ENCODE results near the gene PIPOX. TPM values are rescaled to one million over a fixed set of nuclear protein-coding genes. Genes with fewer than 3 reads are reported as not detected.

The PIPOX gene
- total RNA-seq, 1 donor from 2014 or later: 1.7 TPM

DNA sequence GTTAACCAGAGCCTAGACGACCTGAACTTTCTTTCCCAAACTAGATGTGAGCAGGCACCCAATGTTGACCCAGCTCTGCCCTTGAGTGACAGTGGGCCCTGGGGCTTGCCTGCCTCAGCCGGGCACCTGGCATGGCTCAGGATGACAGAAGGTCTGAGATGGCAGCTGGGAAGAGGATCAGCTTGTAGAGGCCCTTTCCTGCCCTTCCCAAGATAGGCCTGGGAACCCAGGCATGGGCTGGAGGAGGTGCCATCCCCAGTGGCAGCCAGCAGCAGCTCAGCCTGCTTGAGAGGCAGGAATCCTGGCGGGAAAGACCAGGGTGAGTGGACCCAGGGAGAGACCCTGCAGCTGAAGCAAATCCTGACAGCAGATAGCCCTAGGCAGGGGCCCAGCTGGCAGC, 59.1 kb downstream of the PIPOX start:
- Histone ChIP-seq H3K9me3 (no peaks in the 10 kb centered on the region), H3K4me3 (no peak overlapping the region), H3K27ac (no peak overlapping the region), H3K36me3 (peaks cover 0 to 79% of the 10 kb centered on the region in 2 donors), H3K27me3 (no peaks in the 10 kb centered on the region), H3K4me1 (no peaks in the 10 kb centered on the region)
- no peak for DNase-seq (ENCODE audit: extremely low spot score in 2 of 2)
- intact Hi-C loops (cut with DNase I): no loop called here
- no peak for TF ChIP-seq POLR2A (IDR thresholded peaks at IDR 0.05)
- TF ChIP-seq, protein P1, sequence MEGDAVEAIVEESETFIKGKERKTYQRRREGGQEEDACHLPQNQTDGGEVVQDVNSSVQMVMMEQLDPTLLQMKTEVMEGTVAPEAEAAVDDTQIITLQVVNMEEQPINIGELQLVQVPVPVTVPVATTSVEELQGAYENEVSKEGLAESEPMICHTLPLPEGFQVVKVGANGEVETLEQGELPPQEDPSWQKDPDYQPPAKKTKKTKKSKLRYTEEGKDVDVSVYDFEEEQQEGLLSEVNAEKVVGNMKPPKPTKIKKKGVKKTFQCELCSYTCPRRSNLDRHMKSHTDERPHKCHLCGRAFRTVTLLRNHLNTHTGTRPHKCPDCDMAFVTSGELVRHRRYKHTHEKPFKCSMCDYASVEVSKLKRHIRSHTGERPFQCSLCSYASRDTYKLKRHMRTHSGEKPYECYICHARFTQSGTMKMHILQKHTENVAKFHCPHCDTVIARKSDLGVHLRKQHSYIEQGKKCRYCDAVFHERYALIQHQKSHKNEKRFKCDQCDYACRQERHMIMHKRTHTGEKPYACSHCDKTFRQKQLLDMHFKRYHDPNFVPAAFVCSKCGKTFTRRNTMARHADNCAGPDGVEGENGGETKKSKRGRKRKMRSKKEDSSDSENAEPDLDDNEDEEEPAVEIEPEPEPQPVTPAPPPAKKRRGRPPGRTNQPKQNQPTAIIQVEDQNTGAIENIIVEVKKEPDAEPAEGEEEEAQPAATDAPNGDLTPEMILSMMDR (IDR thresholded peaks at IDR 0.05): no peak
- TF ChIP-seq POLR2AphosphoS5 (IDR thresholded peaks at IDR 0.05; ENCODE audit: insufficient read depth in 1 of 2, low read depth in 1 of 2): no peak

DNA sequence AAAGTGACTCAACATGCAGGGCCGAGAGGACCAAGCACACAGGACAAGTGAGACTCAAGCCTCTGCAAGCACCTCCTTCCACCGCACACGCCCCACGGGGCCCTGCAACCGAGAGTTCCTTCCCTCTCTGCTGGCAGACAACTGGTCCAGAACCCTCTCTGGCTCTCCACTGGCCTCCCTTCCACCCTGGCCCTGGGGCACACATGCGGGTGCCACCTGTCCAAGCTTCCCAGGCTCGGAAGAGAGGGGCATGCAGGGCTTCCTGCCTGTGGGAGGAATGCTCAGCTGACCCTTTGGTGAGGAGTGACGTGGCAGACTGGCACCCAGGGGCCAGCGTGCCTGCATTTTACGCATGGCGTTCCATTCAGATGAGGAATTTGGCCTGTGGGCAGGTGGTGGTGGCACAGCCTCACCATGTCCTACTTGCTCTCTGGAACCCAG, 59.8 kb downstream of the PIPOX start:
- TF ChIP-seq POLR2AphosphoS5 (IDR thresholded peaks at IDR 0.05; ENCODE audit: insufficient read depth in 1 of 2, low read depth in 1 of 2) (no peak), POLR2A (IDR thresholded peaks at IDR 0.05) (no peak)
- TF ChIP-seq, protein P1 (IDR thresholded peaks at IDR 0.05): no peak
- Histone ChIP-seq H3K36me3 (peaks cover 0 to 76% of the 10 kb centered on the region in 2 donors), H3K4me3 (no peak overlapping the region)

DNA sequence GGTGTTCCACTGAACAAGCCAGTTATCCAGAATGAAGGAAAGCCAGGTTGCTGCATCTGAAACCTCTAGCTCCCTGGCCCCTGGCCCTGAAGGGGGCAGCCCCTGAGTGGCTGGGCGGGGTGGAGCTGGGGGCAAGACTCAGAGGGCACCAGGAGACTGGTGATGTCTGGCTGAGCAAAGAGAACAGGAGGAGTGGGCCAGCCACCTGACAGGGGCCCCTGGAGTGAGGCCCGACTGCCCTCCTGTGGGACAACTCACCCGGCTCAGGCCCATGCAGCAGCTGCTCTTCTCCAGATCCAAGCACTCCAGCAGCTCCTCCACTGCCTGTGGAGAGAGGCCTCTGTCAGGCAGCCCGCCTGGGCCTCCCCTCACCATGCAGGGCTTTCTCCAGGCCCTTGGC, 60.4 kb downstream of the PIPOX start:
- TF ChIP-seq, protein P1 (IDR thresholded peaks at IDR 0.05): no peak
- TF ChIP-seq POLR2AphosphoS5 (IDR thresholded peaks at IDR 0.05; ENCODE audit: insufficient read depth in 1 of 2, low read depth in 1 of 2) (no peak), POLR2A (IDR thresholded peaks at IDR 0.05) (no peak)
- intact Hi-C loops (cut with DNase I): no loop called here
- no peaks in the 10 kb centered on the region for H3K9me3 ChIP-seq

More for the DNA sequence above, 59.8 kb downstream of the PIPOX start:
- H3K9me3 ChIP-seq: no peaks in the 10 kb centered on the region
- no peaks in the 10 kb centered on the region for H3K27me3 ChIP-seq
- intact Hi-C loops (cut with DNase I): no loop called here
- no peak for DNase-seq (ENCODE audit: extremely low spot score in 2 of 2)
- H3K4me1 ChIP-seq: no peaks in the 10 kb centered on the region
- H3K27ac ChIP-seq: no peak overlapping the region

More for the DNA sequence above, 60.4 kb downstream of the PIPOX start:
- no peak overlapping the region for H3K4me3 ChIP-seq
- peaks cover 0 to 74% of the 10 kb centered on the region in 2 donors for H3K36me3 ChIP-seq
- no peaks in the 10 kb centered on the region for H3K27me3 ChIP-seq
- no peak for DNase-seq (ENCODE audit: extremely low spot score in 2 of 2)
- H3K27ac ChIP-seq: no peak overlapping the region
- H3K4me1 ChIP-seq: no peaks in the 10 kb centered on the region

Other genes starting within 250 kb of the PIPOX start
- 14.2 TPM for gene FAM222B, start 200.4 kb upstream of the PIPOX start, total RNA-seq
- 44.9 TPM for gene ERAL1, start 188.1 kb upstream of the PIPOX start, total RNA-seq
- 56.2 TPM for gene FLOT2, start 145.4 kb upstream of the PIPOX start, total RNA-seq
- 11.8 TPM for gene DHRS13, start 140.1 kb upstream of the PIPOX start, total RNA-seq
- gene PHF12, start 91.6 kb upstream of the PIPOX start, total RNA-seq: 54.5 TPM
- not detected for gene SEZ6, start 37.1 kb upstream of the PIPOX start, total RNA-seq
- gene MYO18A, start 137.3 kb downstream of the PIPOX start, total RNA-seq: 70.7 TPM
- gene CRYBA1, start 203.7 kb downstream of the PIPOX start, total RNA-seq: not detected

Measured in vagina (tissue), 2 donors.